AG10803 (cell line): ENCODE measurements around the gene U2AF2.

ENCODE experiments used
- DNase-seq: peaks from one replicate; pipeline ENCODE4 v3.0.0; 2010; ENCODE audit warnings: low read depth
- H3K4me3 ChIP-seq: 2 replicates; pipeline ENCODE4 v1.5.1; 2011; ENCODE audit warnings: mild to moderate bottlenecking, low read length, control low read depth
- TF ChIP-seq, protein P1 (sequence below): conservative IDR thresholded peaks from 2 replicates; pipeline ENCODE4 v1.5.1; 2011; ENCODE audit warnings: mild to moderate bottlenecking, low read length, control low read depth, inconsistent platforms

The U2AF2 gene

DNA sequence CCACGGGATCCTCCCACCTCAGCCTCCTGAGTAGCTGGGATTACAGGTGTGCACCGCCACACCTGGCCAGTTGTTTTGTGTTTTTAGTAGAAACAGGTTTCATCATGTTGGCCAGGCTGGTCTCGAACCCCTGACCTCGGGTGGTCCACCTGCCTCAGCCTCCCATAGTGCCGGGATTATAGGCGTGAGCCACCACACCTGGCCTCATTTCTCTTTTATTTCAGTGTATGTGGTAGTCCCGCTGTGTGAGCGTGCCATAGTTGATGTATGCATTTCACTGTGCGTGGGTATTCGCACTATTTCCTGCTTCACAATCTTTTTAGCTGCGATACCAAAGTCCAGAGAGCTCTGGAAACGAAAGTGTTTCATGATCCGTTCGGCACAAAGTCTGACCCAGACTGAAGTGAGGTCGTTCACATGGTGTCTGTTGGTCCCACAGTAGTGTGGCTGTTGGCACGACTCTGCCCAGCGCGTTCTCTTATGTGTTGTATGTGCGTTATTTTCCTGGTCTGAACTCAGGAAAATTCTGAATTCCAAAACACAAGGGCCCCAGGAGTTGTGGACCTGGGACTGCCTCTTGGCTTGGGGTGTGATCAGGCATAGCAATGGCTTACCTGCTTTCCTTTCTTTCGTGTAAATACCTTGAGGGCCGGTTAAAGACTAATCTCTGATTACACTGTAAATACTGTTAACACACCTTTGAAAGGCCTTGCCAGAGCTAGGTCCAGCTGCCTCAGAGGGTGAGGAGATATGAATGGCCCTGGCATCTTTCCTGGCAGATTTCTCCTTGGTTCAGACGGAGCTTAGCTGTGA, 28.8 kb downstream of the U2AF2 start:
- TF ChIP-seq, protein P1, sequence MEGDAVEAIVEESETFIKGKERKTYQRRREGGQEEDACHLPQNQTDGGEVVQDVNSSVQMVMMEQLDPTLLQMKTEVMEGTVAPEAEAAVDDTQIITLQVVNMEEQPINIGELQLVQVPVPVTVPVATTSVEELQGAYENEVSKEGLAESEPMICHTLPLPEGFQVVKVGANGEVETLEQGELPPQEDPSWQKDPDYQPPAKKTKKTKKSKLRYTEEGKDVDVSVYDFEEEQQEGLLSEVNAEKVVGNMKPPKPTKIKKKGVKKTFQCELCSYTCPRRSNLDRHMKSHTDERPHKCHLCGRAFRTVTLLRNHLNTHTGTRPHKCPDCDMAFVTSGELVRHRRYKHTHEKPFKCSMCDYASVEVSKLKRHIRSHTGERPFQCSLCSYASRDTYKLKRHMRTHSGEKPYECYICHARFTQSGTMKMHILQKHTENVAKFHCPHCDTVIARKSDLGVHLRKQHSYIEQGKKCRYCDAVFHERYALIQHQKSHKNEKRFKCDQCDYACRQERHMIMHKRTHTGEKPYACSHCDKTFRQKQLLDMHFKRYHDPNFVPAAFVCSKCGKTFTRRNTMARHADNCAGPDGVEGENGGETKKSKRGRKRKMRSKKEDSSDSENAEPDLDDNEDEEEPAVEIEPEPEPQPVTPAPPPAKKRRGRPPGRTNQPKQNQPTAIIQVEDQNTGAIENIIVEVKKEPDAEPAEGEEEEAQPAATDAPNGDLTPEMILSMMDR, result no peak

DNA sequence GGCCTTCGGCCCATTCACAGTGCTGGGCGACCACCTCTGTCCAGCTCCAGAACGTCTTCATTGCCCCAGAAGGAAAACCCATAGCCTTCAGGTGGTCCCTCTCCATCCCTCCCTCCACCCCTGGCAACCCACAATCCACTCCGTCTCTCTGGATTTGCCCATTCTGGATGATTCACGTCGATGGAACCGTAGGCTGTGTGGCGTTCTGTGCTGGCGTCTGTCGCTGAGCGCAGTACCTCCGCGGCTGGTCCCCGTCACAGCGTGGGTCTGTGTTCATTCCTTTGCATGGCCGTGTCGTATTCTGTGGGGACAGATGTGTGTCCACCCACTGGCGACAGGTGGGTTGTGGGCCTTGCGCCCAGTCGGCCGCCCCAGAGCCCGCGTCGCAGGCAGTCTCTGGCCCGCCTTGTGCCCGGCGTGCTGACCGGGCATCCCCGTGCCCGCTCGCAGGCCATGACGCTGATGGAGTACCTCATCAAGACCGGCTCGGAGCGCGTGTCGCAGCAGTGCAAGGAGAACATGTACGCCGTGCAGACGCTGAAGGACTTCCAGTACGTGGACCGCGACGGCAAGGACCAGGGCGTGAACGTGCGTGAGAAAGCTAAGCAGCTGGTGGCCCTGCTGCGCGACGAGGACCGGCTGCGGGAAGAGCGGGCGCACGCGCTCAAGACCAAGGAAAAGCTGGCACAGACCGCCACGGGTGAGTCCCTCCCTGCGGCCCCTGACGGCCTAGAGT, 30.3 kb downstream of the U2AF2 start:
- H3K4me3 ChIP-seq, result no peak overlapping the region
- TF ChIP-seq, protein P1, result no peak
- DNase-seq, result no peak

More for the DNA sequence above, 28.8 kb downstream of the U2AF2 start:
- no peak for DNase-seq
- no peak overlapping the region for H3K4me3 ChIP-seq

DNA sequence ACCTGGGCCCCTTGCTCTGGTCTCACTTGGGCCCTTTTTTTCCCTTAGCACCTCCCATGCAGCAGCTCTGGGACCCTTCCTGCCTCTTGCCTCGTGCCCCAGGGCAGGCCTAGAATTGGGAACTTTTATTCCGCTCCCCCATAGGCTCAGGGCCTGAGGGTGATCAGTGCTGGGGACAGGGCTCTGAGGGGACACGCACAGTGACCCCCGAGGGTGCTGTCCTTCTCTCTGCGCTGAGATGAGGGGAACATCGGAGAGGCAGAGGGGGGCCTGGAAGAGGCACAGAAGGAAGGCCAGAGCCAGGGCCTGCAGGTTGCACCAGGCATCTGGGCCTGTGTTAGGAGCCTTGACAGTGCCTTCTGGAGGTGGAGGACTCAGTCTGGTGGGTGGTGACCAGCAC, 30.9 kb downstream of the U2AF2 start:
- H3K4me3 ChIP-seq, result no peak overlapping the region
- TF ChIP-seq, protein P1, result no peak

DNA sequence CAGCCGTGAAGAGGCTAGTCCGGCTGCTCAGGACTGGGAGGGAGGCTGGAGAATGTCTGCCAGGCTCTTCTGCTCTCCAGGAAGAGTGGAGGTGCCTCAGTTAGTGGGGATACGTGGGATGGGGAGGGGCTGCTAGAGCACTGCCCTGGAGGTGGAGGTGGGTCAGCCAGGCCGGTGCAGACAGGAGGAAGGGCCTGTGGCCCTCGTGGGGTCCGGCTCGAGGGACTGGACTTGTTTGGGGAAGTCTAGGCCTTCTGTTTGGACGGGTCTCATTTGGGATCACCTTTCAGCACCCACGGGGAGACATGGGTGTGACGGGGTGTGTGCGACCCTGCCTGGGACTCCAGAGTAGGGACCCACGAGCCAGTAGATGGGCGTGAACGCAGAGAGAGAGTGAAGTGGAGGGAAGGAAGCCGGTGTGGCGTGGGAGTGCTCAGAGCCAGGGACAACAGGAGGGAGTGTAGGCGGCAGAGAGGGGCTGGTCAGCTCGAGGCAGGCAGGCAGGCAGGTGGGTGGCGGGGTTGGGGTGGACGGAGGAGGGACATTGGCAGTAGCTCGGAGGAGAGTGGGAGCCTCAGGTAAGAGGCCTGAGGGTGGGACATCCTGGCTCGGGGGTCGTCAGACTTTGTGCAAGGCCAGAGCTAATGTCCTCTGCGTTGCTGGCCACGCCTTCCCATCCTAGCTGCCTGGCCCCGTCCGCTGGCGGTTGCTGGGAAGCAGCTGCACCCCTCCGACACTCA, 31.6 kb downstream of the U2AF2 start:
- DNase-seq, result no peak
- H3K4me3 ChIP-seq, result no peak overlapping the region
- TF ChIP-seq, protein P1, result no peak

More for the DNA sequence above, 30.9 kb downstream of the U2AF2 start:
- DNase-seq, result no peak

DNA sequence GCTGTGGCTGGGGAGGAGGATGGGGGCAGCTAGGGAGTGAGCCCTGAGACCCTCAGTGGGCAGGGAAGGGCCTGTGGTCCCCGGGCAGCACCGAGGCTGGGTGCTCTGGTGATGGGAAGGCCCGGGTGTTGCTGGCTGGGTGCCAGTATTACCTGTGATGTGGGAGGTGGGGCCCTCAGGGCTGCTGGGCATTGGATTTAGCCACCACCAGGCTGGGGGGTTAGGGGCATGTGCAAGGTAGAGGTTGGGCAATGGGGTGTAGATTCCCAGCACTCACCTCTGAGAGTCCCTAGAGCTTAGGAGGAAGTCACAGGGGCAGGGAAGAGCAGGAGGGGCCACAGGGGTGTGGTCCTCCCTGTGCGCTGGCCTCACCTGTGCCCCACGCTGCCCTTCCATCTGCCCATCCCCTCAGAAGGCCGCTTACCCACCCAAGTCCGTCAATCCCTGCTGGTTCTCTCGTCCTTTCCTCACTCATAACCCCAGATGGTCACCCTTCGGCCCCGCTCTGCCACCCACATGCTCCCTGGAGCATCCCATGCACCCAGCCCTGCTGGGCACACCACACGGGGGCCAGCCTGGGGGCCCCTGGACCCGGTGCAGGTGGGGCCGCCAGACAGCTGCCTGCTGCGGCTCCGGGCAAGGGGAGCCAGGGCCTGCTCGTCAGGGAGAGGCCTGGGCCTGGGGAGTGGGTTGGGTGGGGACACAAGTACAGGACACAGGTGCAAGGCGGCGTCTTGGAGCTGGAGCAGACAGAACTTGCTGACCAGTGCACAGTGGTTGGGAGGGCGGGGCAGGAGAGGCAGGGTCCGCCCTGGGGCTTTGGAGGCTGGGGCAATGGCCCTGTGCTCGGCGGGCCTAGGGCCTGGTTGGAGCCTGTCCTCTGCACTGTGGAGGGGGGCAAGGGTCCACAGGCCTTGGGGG, 32.7 kb downstream of the U2AF2 start:
- TF ChIP-seq, protein P1, result no peak
- no peak overlapping the region for H3K4me3 ChIP-seq

DNA sequence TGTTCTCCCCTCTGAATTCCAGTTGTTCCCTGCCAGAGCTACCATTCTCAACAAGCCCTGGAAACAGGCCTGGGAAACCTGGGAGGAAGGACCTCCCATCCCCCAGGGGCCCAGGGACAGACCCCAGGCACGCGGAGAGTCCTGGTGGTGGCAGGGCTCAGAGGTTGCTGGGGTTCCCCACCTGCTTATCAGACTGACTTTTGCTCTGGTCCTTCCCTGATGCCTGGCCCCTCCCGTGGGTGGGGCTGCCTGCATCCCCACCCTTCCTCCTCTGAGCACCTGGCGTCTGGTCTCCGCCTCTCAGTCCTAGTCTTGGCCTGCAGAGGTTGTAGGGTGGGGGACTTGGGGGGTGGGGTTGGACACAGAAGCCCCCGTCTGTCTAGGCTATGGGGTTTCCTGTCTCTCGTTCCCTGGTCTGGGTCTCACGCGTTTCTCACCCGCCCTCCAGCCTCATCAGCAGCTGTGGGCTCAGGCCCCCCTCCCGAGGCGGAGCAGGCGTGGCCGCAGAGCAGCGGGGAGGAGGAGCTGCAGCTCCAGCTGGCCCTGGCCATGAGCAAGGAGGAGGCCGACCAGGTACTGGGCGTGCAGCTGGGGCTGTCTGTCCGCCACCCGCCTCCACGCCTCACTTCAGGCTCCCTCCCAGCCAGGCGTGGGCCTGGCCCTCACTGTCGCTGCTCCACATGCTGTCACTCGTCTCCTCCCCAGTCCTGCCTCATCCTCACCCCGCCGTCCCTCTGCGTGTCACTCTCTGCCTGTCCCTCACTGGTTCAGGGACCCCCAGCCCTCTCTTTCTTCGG, 33.8 kb downstream of the U2AF2 start:
- TF ChIP-seq, protein P1, result no peak
- no peak overlapping the region for H3K4me3 ChIP-seq
- no peak for DNase-seq

More for the DNA sequence above, 32.7 kb downstream of the U2AF2 start:
- no peak for DNase-seq
